GM23338 (cell line): Measurements from ENCODE around the gene VWA3B.

Source experiments
- CREB1 ChIP-seq: fragments of 250-450 bp; sonication (Bioruptor Pico); IDR thresholded peaks from 2 replicates; pipeline ENCODE4 v1.5.0; 2020; ENCODE audit warnings: low read depth, mild to moderate bottlenecking, moderate library complexity
- NANOG ChIP-seq: IDR thresholded peaks from 2 replicates; pipeline ENCODE4 v1.6.1; 2016; ENCODE audit warnings: antibody characterized with exemption, borderline replicate concordance
- POLR2AphosphoS5 ChIP-seq: IDR thresholded peaks from 2 replicates; pipeline ENCODE4 v1.6.1; 2016; ENCODE audit warnings: antibody characterized with exemption, low read depth
- STAT1 ChIP-seq: IDR thresholded peaks from one replicate; pipeline ENCODE4 v1.6.1; 2016; ENCODE audit warnings: antibody characterized with exemption; ENCODE audit not compliant: unreplicated experiment
- ZNF114 ChIP-seq: fragments of 250-450 bp; sonication (Bioruptor Pico); IDR thresholded peaks from 2 replicates; pipeline ENCODE4 v1.5.0; 2020; ENCODE audit warnings: mild to moderate bottlenecking, moderate library complexity
- TF ChIP-seq, protein P1 (sequence below), 2 experiments: fragments of 200-600 bp in 1 of 2; sonication (generic) in 1 of 2; conservative IDR thresholded peaks; 2 replicates each; pipeline versions ENCODE4 v1.5.1 to v1.6.1; 2016 to 2017; ENCODE audit warnings: antibody characterized with exemption in 2 of 2, low read depth in 2 of 2, mild to moderate bottlenecking in 2 of 2, moderate library complexity in 1 of 2
- TF ChIP-seq, protein P2 (sequence below): IDR thresholded peaks from one replicate; pipeline ENCODE4 v1.6.1; 2018; ENCODE audit warnings: antibody characterized with exemption; ENCODE audit not compliant: unreplicated experiment

GRCh38 chr2:98298683-98299164 is 211.8 kb downstream of the VWA3B start:
- TF ChIP-seq, protein P1, sequence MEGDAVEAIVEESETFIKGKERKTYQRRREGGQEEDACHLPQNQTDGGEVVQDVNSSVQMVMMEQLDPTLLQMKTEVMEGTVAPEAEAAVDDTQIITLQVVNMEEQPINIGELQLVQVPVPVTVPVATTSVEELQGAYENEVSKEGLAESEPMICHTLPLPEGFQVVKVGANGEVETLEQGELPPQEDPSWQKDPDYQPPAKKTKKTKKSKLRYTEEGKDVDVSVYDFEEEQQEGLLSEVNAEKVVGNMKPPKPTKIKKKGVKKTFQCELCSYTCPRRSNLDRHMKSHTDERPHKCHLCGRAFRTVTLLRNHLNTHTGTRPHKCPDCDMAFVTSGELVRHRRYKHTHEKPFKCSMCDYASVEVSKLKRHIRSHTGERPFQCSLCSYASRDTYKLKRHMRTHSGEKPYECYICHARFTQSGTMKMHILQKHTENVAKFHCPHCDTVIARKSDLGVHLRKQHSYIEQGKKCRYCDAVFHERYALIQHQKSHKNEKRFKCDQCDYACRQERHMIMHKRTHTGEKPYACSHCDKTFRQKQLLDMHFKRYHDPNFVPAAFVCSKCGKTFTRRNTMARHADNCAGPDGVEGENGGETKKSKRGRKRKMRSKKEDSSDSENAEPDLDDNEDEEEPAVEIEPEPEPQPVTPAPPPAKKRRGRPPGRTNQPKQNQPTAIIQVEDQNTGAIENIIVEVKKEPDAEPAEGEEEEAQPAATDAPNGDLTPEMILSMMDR (conservative IDR thresholded peaks at IDR 0.05; ENCODE audit: low read depth in 2 of 2): no peak
- TF ChIP-seq, protein P2, sequence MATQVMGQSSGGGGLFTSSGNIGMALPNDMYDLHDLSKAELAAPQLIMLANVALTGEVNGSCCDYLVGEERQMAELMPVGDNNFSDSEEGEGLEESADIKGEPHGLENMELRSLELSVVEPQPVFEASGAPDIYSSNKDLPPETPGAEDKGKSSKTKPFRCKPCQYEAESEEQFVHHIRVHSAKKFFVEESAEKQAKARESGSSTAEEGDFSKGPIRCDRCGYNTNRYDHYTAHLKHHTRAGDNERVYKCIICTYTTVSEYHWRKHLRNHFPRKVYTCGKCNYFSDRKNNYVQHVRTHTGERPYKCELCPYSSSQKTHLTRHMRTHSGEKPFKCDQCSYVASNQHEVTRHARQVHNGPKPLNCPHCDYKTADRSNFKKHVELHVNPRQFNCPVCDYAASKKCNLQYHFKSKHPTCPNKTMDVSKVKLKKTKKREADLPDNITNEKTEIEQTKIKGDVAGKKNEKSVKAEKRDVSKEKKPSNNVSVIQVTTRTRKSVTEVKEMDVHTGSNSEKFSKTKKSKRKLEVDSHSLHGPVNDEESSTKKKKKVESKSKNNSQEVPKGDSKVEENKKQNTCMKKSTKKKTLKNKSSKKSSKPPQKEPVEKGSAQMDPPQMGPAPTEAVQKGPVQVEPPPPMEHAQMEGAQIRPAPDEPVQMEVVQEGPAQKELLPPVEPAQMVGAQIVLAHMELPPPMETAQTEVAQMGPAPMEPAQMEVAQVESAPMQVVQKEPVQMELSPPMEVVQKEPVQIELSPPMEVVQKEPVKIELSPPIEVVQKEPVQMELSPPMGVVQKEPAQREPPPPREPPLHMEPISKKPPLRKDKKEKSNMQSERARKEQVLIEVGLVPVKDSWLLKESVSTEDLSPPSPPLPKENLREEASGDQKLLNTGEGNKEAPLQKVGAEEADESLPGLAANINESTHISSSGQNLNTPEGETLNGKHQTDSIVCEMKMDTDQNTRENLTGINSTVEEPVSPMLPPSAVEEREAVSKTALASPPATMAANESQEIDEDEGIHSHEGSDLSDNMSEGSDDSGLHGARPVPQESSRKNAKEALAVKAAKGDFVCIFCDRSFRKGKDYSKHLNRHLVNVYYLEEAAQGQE: no peak
- TF ChIP-seq NANOG (no peak), CREB1 (no peak), POLR2AphosphoS5 (no peak), STAT1 (no peak), ZNF114 (CRISPR knock-in tag) (no peak)
